ENCODE results near the gene LAMA2.

- TF ChIP-seq TAF1 (CRISPR knock-in tag; IDR thresholded peaks at IDR 0.05) = no peak
- TF ChIP-seq SIN3A (IDR thresholded peaks at IDR 0.05; ENCODE audit: borderline replicate concordance, low read depth, low read length) = no peak
- TF ChIP-seq EZH2 (conservative IDR thresholded peaks at IDR 0.05; ENCODE audit: low read depth, low read length) = no peak
- no peak for TF ChIP-seq ADNP (CRISPR knock-in tag; IDR thresholded peaks at IDR 0.05)
- TF ChIP-seq ZNF569 (CRISPR knock-in tag; IDR thresholded peaks at IDR 0.05; ENCODE audit: borderline replicate concordance) = no peak
- TF ChIP-seq RARG (CRISPR knock-in tag; IDR thresholded peaks at IDR 0.05; ENCODE audit: low read depth) = no peak
- TF ChIP-seq CTCF (CRISPR knock-in tag; IDR thresholded peaks at IDR 0.05) = no peak
- no peak for TF ChIP-seq CEBPB (IDR thresholded peaks at IDR 0.05; ENCODE audit: borderline replicate concordance, low read depth, low read length)
These were observed 84.0 kb downstream of the LAMA2 start for GRCh38 chr6:128966934-128967333.

Measured in HepG2 (cell line).